ENCODE measurements around the gene BTBD16. TPM values are rescaled to one million over a fixed set of nuclear protein-coding genes. Genes with fewer than 3 reads are reported as not detected.

The BTBD16 gene
- total RNA-seq, 2 donors from 2014 or later = 0.14 TPM; not detected in 1

DNA sequence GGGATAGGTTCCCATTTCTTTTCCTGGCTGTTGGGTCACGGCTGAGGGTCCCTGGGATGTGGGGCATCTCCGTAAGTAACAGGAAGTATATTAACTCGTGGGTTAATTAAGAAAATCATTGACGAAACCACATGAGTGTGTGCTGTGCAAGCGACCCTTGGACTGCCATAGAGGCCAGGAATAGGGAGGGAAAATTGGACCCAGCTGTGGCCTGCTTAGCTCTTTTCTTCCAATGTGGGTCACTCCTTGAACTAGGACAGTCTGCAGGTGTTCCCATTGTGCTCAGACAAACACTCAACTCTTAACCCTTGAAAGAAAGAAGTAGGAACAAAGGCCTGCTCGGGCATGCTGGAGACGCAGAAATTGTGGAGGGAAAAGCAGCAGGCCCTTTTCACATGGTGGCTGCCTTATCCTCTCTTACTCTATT lies 77.9 kb downstream of the BTBD16 start:
- DNase-seq (ENCODE audit: low spot score) = peak; percentile 11
- intact Hi-C loops (cut with DNase I) = loop anchor here in 1 of 2 donors (10.0 kb wide), 1 partner anchor 86 kb away; no protein-coding TSS in a partner anchor

DNA sequence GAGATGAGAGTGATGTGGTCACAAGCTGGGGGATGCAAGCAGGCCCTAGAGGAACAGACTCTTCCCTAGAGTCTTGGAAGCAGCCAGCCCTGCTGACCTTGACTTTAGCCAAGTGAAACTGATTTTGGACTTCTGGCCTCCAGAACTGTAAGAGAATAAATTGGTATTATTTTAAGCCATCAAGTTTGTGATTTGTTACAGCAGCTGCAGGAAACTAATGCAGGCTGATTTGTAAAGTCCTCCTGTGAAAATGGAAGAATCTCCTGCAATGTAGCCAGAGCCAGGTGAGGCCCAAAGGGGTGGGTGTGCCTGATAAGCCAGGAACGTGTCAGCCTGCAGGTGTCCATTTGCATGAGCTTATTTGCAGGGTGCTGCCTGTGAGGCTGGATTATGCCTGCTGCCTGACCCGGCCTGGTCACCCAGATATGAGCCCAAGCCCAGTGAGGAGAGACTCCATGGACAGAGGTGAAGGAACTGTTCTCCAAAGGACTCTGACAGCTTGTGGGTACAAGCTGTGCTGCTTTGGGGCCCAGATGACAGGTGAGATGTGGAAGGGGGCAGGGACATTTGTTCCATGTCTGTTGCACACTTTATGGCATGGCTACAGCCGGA lies 78.8 kb downstream of the BTBD16 start:
- DNase-seq (ENCODE audit: low spot score) = peak; percentile 48
- intact Hi-C loops (cut with DNase I) = loop anchor here in 1 of 2 donors (10.0 kb wide), 1 partner anchor 85 kb away; no protein-coding TSS in a partner anchor

DNA sequence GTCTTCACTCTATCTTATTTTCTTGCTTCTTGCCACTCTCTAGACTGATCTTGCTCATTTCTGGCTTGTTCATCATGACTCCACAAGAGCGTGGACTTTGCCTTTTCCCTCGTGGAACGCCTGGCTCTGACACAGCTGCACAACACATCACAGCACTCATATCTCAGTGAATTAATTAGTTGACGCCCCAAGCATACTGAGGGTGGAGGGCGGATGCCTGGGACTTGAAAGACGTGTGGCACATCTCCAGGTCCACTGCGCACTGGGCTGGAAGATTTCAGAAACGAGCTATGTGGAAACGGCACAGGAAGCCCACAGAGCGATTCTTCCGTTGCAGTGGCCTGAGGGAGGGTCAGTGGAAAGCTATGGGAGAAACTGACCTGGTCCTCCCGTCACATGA lies 79.8 kb downstream of the BTBD16 start:
- DNase-seq (ENCODE audit: low spot score) = peak; percentile 50
- intact Hi-C loops (cut with DNase I) = no loop called here

DNA sequence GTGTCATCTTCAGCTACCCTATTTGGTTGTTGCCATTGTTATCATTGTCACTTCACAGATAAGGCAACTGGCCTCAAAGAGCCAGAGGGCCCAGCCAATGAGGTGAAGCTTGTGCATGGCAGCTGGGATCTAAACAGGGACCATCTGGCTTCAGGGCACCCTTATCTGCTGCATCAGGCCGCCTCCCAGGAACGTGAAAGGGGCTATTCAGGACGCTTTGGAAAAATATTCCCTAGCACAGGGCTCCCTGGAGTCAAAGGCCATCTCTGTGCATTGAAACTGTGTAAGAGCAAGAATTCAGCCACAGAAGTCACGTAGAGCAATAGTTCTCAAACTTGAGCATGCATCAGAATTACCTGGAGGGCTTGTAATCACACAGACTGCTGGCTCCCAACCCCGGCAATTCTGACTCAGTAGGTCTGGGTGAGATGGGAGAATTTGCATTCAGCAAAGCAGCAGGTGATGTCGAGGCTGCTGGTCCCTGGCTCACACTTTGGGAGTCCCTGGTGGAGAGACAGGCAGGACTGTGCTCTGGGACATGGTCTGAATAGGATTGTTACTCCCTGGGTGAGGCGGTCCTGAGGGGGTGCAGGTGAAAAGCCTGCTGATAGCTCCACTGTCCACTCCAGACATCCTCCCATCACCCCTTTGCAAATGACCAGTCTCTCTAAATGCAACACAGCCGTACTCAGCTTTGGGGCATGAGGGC lies 81.9 kb downstream of the BTBD16 start:
- DNase-seq (ENCODE audit: low spot score) = peak; percentile 61
- intact Hi-C loops (cut with DNase I) = no loop called here

DNA sequence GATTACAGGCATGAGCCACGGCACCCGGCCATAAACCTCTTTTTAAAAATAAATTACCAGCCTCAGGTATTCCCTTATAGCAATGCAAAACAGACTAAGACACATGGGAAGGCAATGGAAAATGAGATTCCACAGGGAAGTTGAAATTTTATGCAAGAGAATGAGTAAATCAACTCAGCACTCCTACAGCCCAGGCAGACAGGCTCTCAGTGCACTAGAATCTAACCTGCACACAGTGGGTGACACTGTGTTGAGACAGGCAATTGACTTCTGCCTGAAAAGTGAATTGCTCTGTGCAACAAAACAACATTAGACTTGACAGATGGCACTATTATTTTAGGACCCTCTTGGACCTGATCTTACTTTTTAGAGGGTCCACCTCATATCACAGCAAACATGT lies 83.3 kb downstream of the BTBD16 start:
- intact Hi-C loops (cut with DNase I) = no loop called here
- no peak for DNase-seq (ENCODE audit: low spot score)

DNA sequence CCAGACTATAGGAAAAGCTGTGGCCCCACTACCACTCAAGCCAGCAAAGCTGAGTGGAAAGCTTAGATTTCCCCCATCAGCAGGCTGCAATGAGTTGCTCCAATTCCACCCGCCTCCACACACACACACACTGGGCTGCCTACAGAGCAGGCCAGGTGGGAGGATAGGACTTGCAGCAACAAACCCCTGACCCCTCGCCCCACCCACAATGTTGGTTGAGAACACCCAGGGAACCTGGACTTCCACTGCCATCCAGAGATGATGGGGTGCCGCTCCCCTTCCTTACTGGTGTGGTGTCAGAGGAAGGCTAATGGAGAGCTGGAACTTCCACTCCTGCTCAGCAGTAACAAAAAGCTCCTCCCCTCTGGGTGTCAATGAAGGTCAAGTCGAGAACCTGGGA lies 86.6 kb downstream of the BTBD16 start:
- DNase-seq (ENCODE audit: low spot score) = no peak
- intact Hi-C loops (cut with DNase I) = no loop called here

DNA sequence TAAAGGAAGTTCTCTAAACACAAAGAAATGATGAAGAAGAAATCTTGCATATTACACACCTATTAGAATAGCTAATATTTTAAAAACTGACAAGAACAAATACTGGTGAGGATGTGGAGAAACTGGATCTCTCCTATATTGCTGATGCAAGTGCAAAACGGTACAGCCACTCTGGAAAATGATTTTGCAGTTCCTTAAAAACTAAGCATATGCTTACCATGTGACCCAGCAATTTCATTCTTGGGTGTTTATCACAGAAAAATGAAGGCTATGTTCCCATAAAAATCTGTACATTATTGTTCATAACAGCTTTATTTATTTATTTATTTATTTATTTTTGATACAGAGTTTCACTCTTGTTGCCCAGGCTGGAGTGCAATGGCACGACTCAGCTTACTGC lies 88.5 kb downstream of the BTBD16 start:
- intact Hi-C loops (cut with DNase I) = no loop called here
- DNase-seq (ENCODE audit: low spot score) = no peak

DNA sequence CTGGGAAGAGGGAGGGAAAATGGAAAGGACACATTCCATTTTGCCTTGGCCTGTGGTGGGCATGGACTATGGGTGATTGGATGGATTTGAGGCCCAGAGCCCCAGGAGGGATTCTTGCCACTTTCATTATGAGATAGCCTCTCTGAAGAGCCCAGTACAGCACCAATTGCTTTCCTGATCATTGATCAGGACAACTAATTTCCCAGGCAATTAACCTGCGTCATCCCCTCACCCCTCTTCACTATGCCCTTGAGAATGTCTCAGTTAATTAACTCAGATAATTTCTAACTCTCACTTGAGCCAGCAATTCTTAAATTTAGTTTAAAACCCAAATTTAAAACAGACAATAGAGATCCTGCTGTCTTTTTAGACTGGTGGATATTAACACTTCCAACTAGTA lies 90.0 kb downstream of the BTBD16 start:
- DNase-seq (ENCODE audit: low spot score) = no peak
- intact Hi-C loops (cut with DNase I) = no loop called here

DNA sequence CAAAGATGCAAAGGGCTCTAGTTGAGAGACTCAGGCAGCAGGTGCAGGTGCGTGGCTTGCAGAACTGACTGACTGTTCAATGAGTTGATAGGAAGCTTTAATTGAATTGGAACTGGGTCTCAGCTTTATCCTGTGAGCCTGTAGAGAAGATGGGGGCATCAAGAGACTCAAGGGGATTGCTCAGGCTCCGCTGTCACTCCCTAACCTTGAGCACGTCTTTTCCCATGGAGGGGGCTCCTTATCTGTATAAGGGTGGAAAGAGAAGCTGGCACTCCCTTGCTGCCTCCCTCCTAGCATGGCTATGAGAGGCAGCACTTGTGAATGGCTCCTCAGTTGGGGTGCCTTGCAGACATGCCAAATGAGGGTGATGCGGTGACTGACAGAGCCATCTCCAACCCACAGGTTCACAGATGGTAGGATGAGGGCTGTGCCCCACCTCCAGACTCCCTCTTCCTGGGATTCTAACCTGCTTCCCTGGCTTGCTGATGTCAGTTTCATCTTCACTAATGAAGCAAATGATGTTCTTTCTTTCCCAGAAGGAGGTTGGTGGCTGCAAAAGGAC lies 91.0 kb downstream of the BTBD16 start:
- no peak for DNase-seq (ENCODE audit: low spot score)
- intact Hi-C loops (cut with DNase I) = no loop called here

DNA sequence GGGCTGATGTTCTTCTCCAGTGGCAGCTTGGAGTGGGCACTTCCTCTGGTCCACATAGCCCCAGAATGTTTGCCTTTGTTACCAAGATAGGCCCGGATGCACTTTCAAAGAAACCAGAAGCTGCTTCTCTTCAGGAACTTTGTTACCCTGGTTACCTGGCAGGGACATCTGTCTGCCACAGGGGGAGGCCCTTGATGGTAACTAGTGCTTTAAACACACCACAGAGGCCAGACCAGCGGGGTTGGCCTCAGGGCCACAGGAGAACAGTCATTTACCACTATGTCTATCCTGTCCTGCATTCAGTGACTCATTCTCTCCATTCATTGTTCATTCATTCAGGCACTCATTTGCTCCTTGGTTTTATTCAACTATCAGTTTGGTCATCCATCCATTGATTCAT lies 91.5 kb downstream of the BTBD16 start:
- no peak for DNase-seq (ENCODE audit: low spot score)
- intact Hi-C loops (cut with DNase I) = no loop called here

DNA sequence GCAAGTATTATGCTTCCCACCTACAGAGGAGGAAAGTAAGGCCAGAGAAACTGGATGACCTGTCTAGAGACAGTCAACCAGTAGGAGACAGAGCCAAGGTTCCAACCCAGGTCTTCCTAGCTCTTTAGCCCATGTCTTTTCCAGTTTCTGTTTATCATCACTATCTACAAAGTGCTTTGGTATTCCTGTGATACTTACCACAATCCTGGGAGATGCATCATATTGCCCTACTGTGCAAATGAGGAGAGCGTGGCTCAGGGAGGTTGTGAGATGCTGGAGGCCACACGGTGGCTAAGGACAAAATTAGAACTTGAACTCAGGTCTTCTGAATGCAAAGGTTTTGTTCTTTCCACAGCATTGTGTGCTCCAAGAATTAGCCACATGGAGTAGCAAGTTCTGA lies 92.2 kb downstream of the BTBD16 start:
- no peak for DNase-seq (ENCODE audit: low spot score)
- intact Hi-C loops (cut with DNase I) = no loop called here

DNA sequence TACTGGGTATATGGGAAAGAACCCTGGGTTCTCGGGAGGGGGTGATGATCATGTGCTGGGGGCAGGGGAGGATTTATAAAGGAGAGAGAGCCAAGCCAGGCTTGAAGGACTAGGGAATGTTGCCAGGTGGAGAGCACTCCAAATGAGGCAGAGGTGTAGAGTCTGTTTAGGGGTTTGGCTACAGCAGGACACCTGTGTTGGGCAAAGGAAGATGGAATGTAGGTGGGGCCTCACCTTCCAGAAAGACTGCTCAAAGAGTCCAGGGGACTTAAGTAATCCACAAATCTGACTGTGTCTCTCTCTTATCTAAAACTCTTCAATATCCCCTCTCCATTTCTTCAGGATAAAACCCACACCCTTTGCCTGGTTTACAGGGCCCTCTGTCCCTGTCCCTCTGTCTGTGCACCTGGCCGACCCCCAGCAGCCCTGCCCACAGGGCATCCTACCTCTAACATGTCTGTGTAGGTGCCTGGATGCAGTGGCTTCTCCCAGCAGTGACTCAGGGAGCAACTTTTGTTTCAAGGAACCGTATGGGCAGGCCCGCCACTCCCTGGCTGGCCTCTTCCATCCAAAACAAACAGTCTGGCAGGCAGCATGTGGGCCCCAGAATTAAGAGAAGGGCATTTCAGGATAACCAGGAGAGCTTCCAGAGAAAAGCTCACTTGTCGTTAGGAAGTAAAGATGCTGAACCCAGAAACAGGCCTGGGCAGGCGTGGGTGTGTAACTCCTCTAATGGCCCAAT lies 92.8 kb downstream of the BTBD16 start:
- DNase-seq (ENCODE audit: low spot score) = no peak
- intact Hi-C loops (cut with DNase I) = no loop called here

DNA sequence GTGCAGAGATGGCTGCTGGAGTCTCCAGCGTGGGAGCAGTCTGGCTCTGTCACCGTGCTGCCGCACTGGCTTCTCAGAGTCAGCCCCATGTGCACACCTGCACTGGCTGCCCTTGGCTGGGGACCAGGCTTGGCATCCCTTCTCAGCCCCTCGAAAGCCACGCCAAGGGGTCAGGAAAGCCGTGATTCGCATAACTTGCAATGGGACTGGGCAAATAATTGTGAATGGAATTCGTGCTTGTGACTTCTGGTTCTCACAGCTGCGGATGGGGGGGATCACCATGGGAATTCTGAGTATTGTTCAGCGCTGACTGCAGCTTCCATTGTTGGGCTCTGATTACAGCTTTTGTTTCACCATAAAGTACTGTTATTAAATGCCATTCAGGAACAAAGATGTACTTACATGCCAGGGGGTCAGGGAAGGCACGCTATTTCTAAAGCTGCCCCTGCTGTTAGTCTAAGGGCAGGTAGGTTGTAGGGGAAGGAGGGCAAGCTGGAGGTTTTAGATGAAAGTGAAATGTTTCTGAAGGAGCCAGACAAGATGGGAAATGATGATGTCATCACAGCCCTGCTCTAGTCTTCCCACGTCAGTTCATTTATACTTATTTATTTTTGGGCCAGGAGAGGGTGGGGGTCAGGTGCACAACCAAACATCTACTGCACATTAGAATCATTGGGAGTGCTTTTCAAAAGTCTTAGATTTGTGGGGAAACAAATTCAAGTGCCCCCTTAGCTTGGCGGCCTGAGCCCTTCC lies 97.6 kb downstream of the BTBD16 start:
- DNase-seq (ENCODE audit: low spot score) = no peak
- intact Hi-C loops (cut with DNase I) = no loop called here

DNA sequence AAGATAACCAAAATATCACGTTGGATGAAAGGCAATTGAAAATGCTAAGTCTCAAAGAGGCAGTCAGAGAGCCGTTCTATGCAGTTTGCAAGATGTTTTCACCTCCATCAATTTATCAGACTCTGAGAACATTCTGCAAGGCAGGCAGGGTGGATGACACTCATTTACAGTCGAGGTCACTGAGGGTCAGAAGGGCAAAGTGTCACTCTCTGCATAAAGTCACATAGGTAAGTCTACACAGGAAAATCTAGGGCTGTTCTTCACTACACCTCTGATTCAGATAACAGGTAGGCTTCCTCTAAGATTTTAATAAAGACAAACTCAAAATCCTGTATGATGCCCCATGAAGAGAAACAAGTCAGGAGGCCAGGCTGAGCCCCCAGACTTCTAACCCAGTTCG lies 102.0 kb downstream of the BTBD16 start:
- intact Hi-C loops (cut with DNase I) = loop anchor here in 1 of 2 donors (10.0 kb wide), 1 partner anchor 388 kb away; the partner anchor contains the start of gene TACC2
- no peak for DNase-seq (ENCODE audit: low spot score)

DNA sequence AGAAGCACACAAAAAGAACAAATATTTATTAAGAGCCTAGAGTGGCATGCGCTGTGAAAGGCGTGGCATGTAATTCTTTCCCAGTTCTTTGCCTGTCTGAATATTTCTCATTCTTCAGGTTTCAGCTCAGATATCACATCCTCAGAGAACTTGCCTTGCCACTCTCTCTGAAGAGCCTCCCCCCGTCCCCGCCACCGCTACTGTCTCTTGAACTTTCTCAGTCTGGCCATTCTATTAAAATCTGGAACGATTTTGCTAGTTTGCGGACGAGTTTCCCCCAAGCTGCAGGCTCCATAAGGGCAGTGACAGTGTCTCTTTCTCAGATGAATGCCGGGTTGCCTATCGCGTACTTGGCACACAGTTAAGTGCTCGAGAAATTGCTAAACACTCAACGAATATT lies 102.6 kb downstream of the BTBD16 start:
- DNase-seq (ENCODE audit: low spot score) = no peak
- intact Hi-C loops (cut with DNase I) = loop anchor here in 1 of 2 donors (10.0 kb wide), 1 partner anchor 389 kb away; the partner anchor contains the start of gene TACC2

DNA sequence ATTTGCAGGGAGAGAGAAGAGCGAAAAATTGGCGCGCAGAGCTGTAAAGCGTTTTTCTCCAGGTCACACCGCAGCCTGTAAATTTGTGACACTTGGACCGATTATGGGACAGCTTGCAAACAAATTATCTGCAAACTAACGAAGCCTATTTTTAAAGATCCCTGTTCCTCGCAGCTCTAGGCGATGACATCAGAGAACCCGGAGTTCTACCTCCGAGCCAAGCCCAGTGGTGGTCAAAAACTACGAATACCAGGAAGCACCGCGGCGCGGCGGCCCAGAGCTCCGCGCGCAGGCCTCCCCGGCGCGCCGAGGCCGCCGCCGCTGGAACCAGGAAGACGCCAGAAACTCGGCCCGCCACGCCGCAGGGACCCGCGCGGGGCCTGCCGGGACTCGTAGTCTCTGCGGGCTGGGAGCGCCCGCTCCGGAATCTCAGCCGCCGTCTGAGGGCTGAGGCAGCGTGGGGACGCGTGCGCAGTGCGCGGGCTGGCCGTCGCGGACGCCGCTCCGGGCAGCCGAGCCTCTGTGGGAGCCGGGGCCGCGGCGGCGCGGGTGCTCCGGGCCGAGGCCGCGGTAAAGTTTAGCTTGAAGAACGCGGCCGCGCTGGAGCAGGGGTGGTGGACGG lies 103.3 kb downstream of the BTBD16 start, which contains the start of gene PLEKHA1:
TSS of gene PLEKHA1 (plus strand) at position 472 of the 622 bp plus-strand sequence. CDS start 18,493 bp downstream, outside the sequence.
- intact Hi-C loops (cut with DNase I) = loop anchor here in 1 of 2 donors (10.0 kb wide), 1 partner anchor 390 kb away; the partner anchor contains the start of gene TACC2
- DNase-seq (ENCODE audit: low spot score) = peak; percentile 98

DNA sequence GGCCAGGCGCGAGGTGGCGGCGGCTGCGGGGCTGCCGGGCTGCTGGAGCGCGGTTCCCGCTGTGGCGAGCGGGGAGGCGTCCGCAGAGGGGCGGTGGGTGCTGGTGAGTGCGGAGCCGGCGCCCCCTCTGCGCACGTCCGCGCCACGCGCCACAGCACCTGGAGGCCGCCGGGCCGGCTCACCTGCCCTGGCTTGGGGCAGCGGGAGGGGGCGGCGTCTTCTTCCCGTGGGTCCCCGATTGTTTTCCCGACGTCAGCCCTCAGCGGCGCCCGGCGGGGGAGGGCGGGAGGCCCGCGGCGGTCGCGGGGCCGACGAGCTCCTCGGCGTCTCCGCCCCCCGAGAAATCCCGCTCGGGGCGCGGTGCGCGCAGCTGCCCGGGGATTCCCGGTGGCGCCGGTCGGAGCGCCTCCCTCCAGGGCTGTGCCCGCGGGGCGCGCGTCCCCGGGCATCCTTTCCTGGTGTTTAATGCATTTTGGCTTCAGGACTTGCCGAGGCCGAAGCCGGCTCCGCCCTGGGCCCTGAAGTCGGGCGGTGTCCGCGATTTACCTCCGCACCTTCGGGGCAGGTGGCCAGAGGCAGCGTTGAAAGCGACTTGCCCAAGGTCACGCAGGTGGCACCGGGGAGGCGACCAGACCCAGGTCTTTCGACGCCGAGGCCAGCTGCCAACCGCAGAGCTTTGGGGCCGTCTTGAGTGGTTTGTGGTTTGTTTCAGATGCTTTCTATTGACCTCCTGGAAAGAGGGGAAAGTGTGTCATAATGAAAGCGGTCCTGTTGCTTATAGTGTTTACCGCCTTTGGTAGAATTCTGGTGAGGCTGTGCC lies 104.0 kb downstream of the BTBD16 start:
- peak; percentile 85 for DNase-seq (ENCODE audit: low spot score)
- intact Hi-C loops (cut with DNase I) = loop anchor here in 1 of 2 donors (10.0 kb wide), 1 partner anchor 390 kb away; the partner anchor contains the start of gene TACC2

Data from posterior vena cava (tissue), 2 donors.